PC-9 (cell line): ENCODE data around the gene PLSCR4.

Source experiments
- EZH2 ChIP-seq: fragments of 200-600 bp; sonication (generic); IDR thresholded peaks from 2 replicates; pipeline ENCODE4 v1.8.0; 2017; ENCODE audit warnings: antibody characterized with exemption, low read depth
- TF ChIP-seq, protein P1 (sequence below): fragments of 200-600 bp; sonication (generic); conservative IDR thresholded peaks from 2 replicates; pipeline ENCODE4 v1.6.1; 2017; ENCODE audit warnings: mixed run types, antibody characterized with exemption, mild to moderate bottlenecking, moderate library complexity

DNA sequence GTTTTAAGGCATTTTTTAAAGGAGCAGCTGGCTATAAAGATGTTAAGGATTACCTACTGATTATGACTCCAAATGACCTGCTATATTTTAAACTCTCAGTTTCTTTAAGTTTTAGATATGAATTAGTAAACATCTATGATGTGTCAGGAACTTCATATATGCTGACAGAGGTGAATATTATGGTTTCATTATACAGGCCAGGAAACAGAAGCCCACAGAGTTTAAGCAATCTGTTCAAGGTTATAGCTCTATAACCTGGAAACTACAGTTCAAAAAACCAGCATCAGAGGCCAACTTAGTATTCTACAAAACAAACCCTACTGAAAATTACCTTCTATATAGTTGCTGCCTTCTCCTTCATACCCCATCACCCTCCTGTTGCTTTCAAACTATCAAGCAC, 17.4 kb downstream of the PLSCR4 start:
- TF ChIP-seq, protein P1, sequence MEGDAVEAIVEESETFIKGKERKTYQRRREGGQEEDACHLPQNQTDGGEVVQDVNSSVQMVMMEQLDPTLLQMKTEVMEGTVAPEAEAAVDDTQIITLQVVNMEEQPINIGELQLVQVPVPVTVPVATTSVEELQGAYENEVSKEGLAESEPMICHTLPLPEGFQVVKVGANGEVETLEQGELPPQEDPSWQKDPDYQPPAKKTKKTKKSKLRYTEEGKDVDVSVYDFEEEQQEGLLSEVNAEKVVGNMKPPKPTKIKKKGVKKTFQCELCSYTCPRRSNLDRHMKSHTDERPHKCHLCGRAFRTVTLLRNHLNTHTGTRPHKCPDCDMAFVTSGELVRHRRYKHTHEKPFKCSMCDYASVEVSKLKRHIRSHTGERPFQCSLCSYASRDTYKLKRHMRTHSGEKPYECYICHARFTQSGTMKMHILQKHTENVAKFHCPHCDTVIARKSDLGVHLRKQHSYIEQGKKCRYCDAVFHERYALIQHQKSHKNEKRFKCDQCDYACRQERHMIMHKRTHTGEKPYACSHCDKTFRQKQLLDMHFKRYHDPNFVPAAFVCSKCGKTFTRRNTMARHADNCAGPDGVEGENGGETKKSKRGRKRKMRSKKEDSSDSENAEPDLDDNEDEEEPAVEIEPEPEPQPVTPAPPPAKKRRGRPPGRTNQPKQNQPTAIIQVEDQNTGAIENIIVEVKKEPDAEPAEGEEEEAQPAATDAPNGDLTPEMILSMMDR = no peak
- TF ChIP-seq EZH2 = no peak
